IMR-90 (cell line): Measurements from ENCODE around the gene WNT7B. TPM values are rescaled to one million over a fixed set of nuclear protein-coding genes. Genes with fewer than 3 reads are reported as not detected.
A peak's percentile ranks its signal among the peaks of the same experiment; 100 is the strongest.

Experiments
- ATAC-seq: fragments of 200-7000 bp; cut with Tn5 transposase; 2 replicates; pipeline ENCODE4 v1.9.1; 2020; ENCODE audit warnings: low read depth, mild to moderate bottlenecking, moderate library complexity
- BruUV-seq: library from RNA; stranded (reverse); fragments of 400-500 nt; replicated peaks from 2 replicates; lab custom pipeline; 2021; lab: Mats Ljungman, UMichigan
- CTCF ChIA-PET: fragments of 300-600 bp; formaldehyde crosslinking; extraction: SDS; loops from one replicate; lab custom pipeline; 2021; ENCODE audit warnings: antibody characterized with exemption; lab: Yijun Ruan, JAX
- POLR2A ChIA-PET: fragments of 300-600 bp; sonication (Branson Sonifier 250); formaldehyde crosslinking; loops from one replicate; lab custom pipeline; 2022; ENCODE audit warnings: antibody characterized with exemption; ENCODE audit not compliant: unreplicated experiment; lab: Charles Lee
- DNase-seq: peaks from one replicate; pipeline ENCODE4 v3.0.0; 2013
- H2AFZ ChIP-seq: replicated peaks from 2 replicates; pipeline ENCODE3; 2013; ENCODE audit warnings: low read length, mild to moderate bottlenecking; ENCODE audit not compliant: poor library complexity
- H2AK5ac ChIP-seq: 2 replicates; pipeline ENCODE4 v1.6.1; 2013; ENCODE audit warnings: low read depth, low read length, inconsistent platforms
- H2AK9ac ChIP-seq: replicated peaks from 2 replicates; pipeline ENCODE3; 2013; ENCODE audit warnings: mild to moderate bottlenecking, low read depth, low read length, moderate library complexity; ENCODE audit not compliant: poor library complexity
- H2BK120ac ChIP-seq: 2 replicates; pipeline ENCODE4 v1.6.1; 2013; ENCODE audit warnings: low read depth, low read length, inconsistent platforms
- H2BK15ac ChIP-seq: 3 replicates; pipeline ENCODE4 v1.6.1; 2013; ENCODE audit warnings: low read depth, low read length, inconsistent platforms
- H2BK20ac ChIP-seq: 2 replicates; pipeline ENCODE4 v1.6.1; 2013; ENCODE audit warnings: low read depth, mild to moderate bottlenecking, inconsistent platforms, low read length, moderate library complexity
- H2BK5ac ChIP-seq: 2 replicates; pipeline ENCODE4 v1.6.1; 2013; ENCODE audit warnings: mild to moderate bottlenecking, low read depth, low read length, inconsistent platforms; ENCODE audit not compliant: poor library complexity, severe bottlenecking
- H3K14ac ChIP-seq: replicated peaks from 2 replicates; pipeline ENCODE4 v1.6.1; 2013; ENCODE audit warnings: low read depth, low read length, inconsistent platforms
- H3K18ac ChIP-seq: 2 replicates; pipeline ENCODE4 v1.6.1; 2013; ENCODE audit warnings: low read depth, low read length, control low read depth
- H3K23ac ChIP-seq: 2 replicates; pipeline ENCODE4 v1.6.1; 2013; ENCODE audit warnings: low read depth, low read length, inconsistent platforms
- H3K27ac ChIP-seq: 2 replicates; pipeline ENCODE4 v1.5.1; 2013; ENCODE audit warnings: mild to moderate bottlenecking, control low read depth, low read length; ENCODE audit not compliant: insufficient read depth
- H3K27me3 ChIP-seq: 2 replicates; pipeline ENCODE4 v1.6.1; 2013; ENCODE audit warnings: low read length; ENCODE audit not compliant: control insufficient read depth, insufficient read depth
- H3K36me3 ChIP-seq: 2 replicates; pipeline ENCODE4 v1.6.1; 2013; ENCODE audit warnings: low read length, mixed read lengths; ENCODE audit not compliant: control insufficient read depth, insufficient read depth
- H3K4ac ChIP-seq: 2 replicates; pipeline ENCODE4 v1.6.1; 2013; ENCODE audit warnings: low read depth, low read length, inconsistent platforms
- H3K4me1 ChIP-seq: 2 replicates; pipeline ENCODE4 v1.6.1; 2013; ENCODE audit warnings: low read length, mixed read lengths; ENCODE audit not compliant: control insufficient read depth, insufficient read depth
- H3K4me2 ChIP-seq: 2 replicates; pipeline ENCODE4 v1.6.1; 2013; ENCODE audit warnings: low read depth, mild to moderate bottlenecking, control low read depth, low read length, moderate library complexity
- H3K4me3 ChIP-seq: 2 replicates; pipeline ENCODE4 v1.5.1; 2013; ENCODE audit warnings: low read depth, mild to moderate bottlenecking, control low read depth, low read length, moderate library complexity; ENCODE audit not compliant: insufficient read depth
- H3K56ac ChIP-seq: 2 replicates; pipeline ENCODE4 v1.6.1; 2013; ENCODE audit warnings: low read length, inconsistent platforms; ENCODE audit not compliant: insufficient read depth; ENCODE audit errors: extremely low read depth
- H3K79me1 ChIP-seq, 2 experiments: 2 replicates each; pipeline ENCODE4 v1.6.1; 2013; ENCODE audit warnings: low read length in 2 of 2, inconsistent platforms in 1 of 2, low read depth in 1 of 2
- H3K9ac ChIP-seq: 2 replicates; pipeline ENCODE4 v1.6.1; 2013; ENCODE audit warnings: low read depth, low read length, control low read depth
- H3K9me1 ChIP-seq: 2 replicates; pipeline ENCODE4 v1.6.1; 2013; ENCODE audit warnings: low read length, inconsistent platforms; ENCODE audit not compliant: insufficient read depth
- H3K9me3 ChIP-seq: 2 replicates; pipeline ENCODE4 v1.6.1; 2013; ENCODE audit warnings: low read length; ENCODE audit not compliant: control insufficient read depth, insufficient read depth
- H4K20me1 ChIP-seq: 2 replicates; pipeline ENCODE4 v1.6.1; 2013; ENCODE audit warnings: low read length, inconsistent platforms; ENCODE audit not compliant: insufficient read depth
- H4K5ac ChIP-seq: 2 replicates; pipeline ENCODE4 v1.6.1; 2013; ENCODE audit warnings: mild to moderate bottlenecking, low read depth, low read length, control low read depth
- H4K8ac ChIP-seq, 2 experiments: 2 replicates each; pipeline ENCODE4 v1.6.1; 2013; ENCODE audit warnings: low read depth in 2 of 2, low read length in 2 of 2, control low read depth in 1 of 2, inconsistent platforms in 1 of 2
- H4K91ac ChIP-seq: 2 replicates; pipeline ENCODE4 v1.6.1; 2013; ENCODE audit warnings: low read depth, low read length, inconsistent platforms; ENCODE audit not compliant: insufficient read depth
- ELK1 ChIP-seq: fragments of 150-350 bp; IDR thresholded peaks from 2 replicates; pipeline ENCODE4 v1.6.1; 2016; ENCODE audit warnings: low read depth, mild to moderate bottlenecking, low read length, moderate library complexity, borderline replicate concordance
- FOS ChIP-seq: fragments of 150-350 bp; IDR thresholded peaks from 2 replicates; pipeline ENCODE4 v1.6.1; 2016; ENCODE audit warnings: low read depth, low read length
- MAFK ChIP-seq: IDR thresholded peaks from 2 replicates; pipeline ENCODE4 v1.6.1; 2012; ENCODE audit warnings: low read depth, low read length, improper control_type of control experiment
- MAZ ChIP-seq: IDR thresholded peaks from 2 replicates; pipeline ENCODE4 v1.6.1; 2012; ENCODE audit warnings: low read depth, mild to moderate bottlenecking, low read length, improper control_type of control experiment, moderate library complexity, borderline replicate concordance
- MXI1 ChIP-seq: IDR thresholded peaks from 2 replicates; pipeline ENCODE4 v1.6.1; 2012; ENCODE audit warnings: low read depth, mild to moderate bottlenecking, low read length, moderate library complexity, borderline replicate concordance
- NFE2L2 ChIP-seq: fragments of 150-350 bp; IDR thresholded peaks from 2 replicates; pipeline ENCODE4 v1.6.1; 2016; ENCODE audit warnings: low read depth, mild to moderate bottlenecking, low read length
- POLR2A ChIP-seq: IDR thresholded peaks from 2 replicates; pipeline ENCODE4 v1.6.1; 2012; ENCODE audit warnings: mild to moderate bottlenecking, low read depth, low read length
- USF2 ChIP-seq: fragments of 150-350 bp; IDR thresholded peaks from 2 replicates; pipeline ENCODE4 v1.6.1; 2017; ENCODE audit warnings: mild to moderate bottlenecking, antibody characterized with exemption, low read length, low read depth
- WGBS, 2 experiments: methylation state at CpG; one replicate each; pipeline versions ENCODE4 v1.1.5 to v1.1.7; 2013; ENCODE audit warnings: missing lambda C conversion rate in 2 of 2; ENCODE audit not compliant: insufficient read length in 1 of 2; ENCODE audit errors: extremely low coverage in 2 of 2; 5-methylcytosine and 5-hydroxymethylcytosine counted together
- dilution Hi-C: fragments of 300-500 bp; cut with HindIII; formaldehyde crosslinking; loops from one replicate; pipeline ENCODE4 v1.14.3; 2018; ENCODE audit warnings: low sequenced_read_pairs; ENCODE audit not compliant: unreplicated experiment
- in situ Hi-C: fragments of 300-500 bp; cut with MboI; formaldehyde crosslinking; loops from 3 replicates; pipeline ENCODE4 v1.14.3; 2019; ENCODE audit warnings: low sequenced_read_pairs, inconsistent platforms, mixed read lengths
- intact Hi-C: fragments of 100-400 bp; cut with micrococcal nuclease; formaldehyde crosslinking; loops from 2 replicates; pipeline ENCODE4 v1.10.0; 2022
- polyA plus RNA-seq, 3 experiments: library from polyadenylated mRNA; depleted of rRNA; stranded (reverse); fragments of >200 nt; gene quantifications; 2 replicates each; pipeline ENCODE4 v1.2.3, GENCODE V29; 2012; ENCODE audit warnings: low replicate concordance in 1 of 3
- total RNA-seq: library from RNA; depleted of rRNA; stranded (reverse); fragments of >200 nt; gene quantifications from 2 replicates; pipeline ENCODE4 v1.2.3, GENCODE V29; 2012

Gene WNT7B
- total and polyA plus RNA-seq, 2 of the 4 experiments (the other 2 are of a cell fraction), result under 0.01 to 0.15 TPM

- dilution Hi-C loops (no loop called here), in situ Hi-C loops (no loop called here), intact Hi-C loops (no loop called here)
- DNase-seq (peak; percentile 47), ATAC-seq (no peak; the same call in 1 of the 2 replicates)
- no peaks in the 10 kb centered on the region for H3K9me3 ChIP-seq
- H2BK5ac ChIP-seq, result no peak overlapping the region
- H2BK120ac ChIP-seq, result no peak overlapping the region
- no peak overlapping the region for H4K91ac ChIP-seq
- H3K23ac ChIP-seq, result no peak overlapping the region
- peaks cover 26% of the 10 kb centered on the region for H3K4me1 ChIP-seq
- BruUV-seq, result no TSS peak
- no peak overlapping the region for H3K18ac ChIP-seq
- POLR2A ChIA-PET, result no interaction called here
- H3K9ac ChIP-seq, result no peak overlapping the region
- no peak overlapping the region for H2AK5ac ChIP-seq
- no peak overlapping the region for H3K56ac ChIP-seq
- H3K79me1 ChIP-seq, result 0 out of 4 replicates have a peak, but pooled peaks cover 0 to 5% of the 10 kb centered on the region in 2 experiments
- peak overlapping the region; percentile 90 for H2AK9ac ChIP-seq
- no peaks in the 10 kb centered on the region for H3K36me3 ChIP-seq
- H4K20me1 ChIP-seq, result peaks cover 15% of the 10 kb centered on the region
- H2AFZ ChIP-seq, result peak overlapping the region; percentile 87
- no peak overlapping the region for H3K27ac ChIP-seq
- H2BK15ac ChIP-seq, result no peak overlapping the region
- peak overlapping the region; percentile 21; the same call in 1 of the 2 replicates for H3K4me3 ChIP-seq
- H4K8ac ChIP-seq, result no peak overlapping the region
- CTCF ChIA-PET, result no interaction called here
- peaks cover 50% of the 10 kb centered on the region for H3K27me3 ChIP-seq
- no peak overlapping the region for H4K5ac ChIP-seq
- WGBS, 2 experiments, result 8% methylated on average over 26 of the region's 40 CpGs; no CpG with 5 or more reads in 1 of the 2 experiments
- no peak overlapping the region for H3K4ac ChIP-seq
- H3K9me1 ChIP-seq, result peaks cover 10% of the 10 kb centered on the region
- TF ChIP-seq NFE2L2, result no peak
- no peak for TF ChIP-seq POLR2A
- no peak for TF ChIP-seq ELK1
- TF ChIP-seq USF2, result no peak
- TF ChIP-seq MXI1, result no peak
- TF ChIP-seq FOS, result no peak
- no peak for TF ChIP-seq MAFK
- no peak for TF ChIP-seq MAZ
- no peak overlapping the region for H2BK20ac ChIP-seq
- no peak overlapping the region for H3K14ac ChIP-seq
- peak overlapping the region; percentile 85 for H3K4me2 ChIP-seq
Observed at GRCh38 chr22:45970705-45971407, 6.1 kb downstream of the WNT7B start.
